ES-I3 (cell line): ENCODE results near the gene TMEM50A.
"Not testable (repeated sequence)": the region's sequence is repeated elsewhere in the genome, so short reads cannot be mapped to it uniquely, and the experiment has no call there.

Experiments
- H3K36me3 ChIP-seq: 2 replicates; pipeline ENCODE4 v1.6.1; 2013; ENCODE audit warnings: mild to moderate bottlenecking, low read length, control low read depth, moderate library complexity; ENCODE audit not compliant: insufficient read depth
- H3K4me1 ChIP-seq: 2 replicates; pipeline ENCODE4 v1.6.1; 2013; ENCODE audit warnings: mild to moderate bottlenecking, control low read depth, low read length; ENCODE audit not compliant: insufficient read depth
- H3K9ac ChIP-seq: 2 replicates; pipeline ENCODE4 v1.6.1; 2013; ENCODE audit warnings: low read depth, mild to moderate bottlenecking, low read length, moderate library complexity
- H3K9me3 ChIP-seq: 2 replicates; pipeline ENCODE4 v1.6.1; 2013; ENCODE audit warnings: mild to moderate bottlenecking, low read length, moderate library complexity; ENCODE audit not compliant: control insufficient read depth, insufficient read depth

Gene TMEM50A

DNA sequence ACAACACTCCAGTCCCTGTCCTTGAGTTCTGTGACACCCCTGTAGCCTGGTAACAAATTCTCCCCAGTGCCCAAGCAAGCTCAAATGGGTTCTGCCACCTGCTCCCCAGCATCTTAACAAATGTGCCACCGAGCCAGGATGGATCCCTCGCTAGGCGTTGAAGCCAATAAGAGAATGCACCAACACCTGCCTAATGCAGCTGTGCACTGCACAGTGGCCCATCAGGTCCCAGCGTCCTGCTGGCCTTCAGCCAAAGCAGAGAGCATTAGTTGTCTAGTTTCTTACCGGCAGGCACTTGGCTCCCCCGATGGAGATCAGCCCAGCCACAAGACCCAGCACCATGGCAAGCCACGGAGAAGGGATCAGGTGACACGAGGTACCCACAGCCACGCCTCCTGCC, 50.6 kb downstream of the TMEM50A start:
- H3K4me1 ChIP-seq, H3K9ac ChIP-seq, H3K36me3 ChIP-seq, H3K9me3 ChIP-seq: not testable (repeated sequence)

DNA sequence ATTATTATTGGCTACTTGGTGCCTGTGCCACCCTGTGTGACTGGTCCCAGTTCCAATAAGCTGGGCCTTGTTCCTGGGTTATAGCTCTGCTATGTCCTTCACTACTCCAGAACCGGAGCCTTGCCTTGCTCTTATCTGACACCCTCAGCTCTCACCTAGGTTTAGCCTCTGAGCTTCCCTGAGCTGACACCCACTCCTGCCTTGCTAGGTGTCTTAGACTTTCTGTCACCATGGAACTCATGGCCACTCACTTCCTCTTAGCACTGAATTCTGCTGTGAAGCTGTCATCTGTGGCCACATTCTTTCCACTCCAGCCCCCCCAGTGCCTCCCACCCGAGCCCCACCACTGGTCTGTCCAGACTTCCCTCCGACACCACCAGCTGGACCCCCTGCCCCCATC, 51.6 kb downstream of the TMEM50A start:
- not testable (repeated sequence) for H3K9ac ChIP-seq, H3K4me1 ChIP-seq, H3K9me3 ChIP-seq, H3K36me3 ChIP-seq

GRCh38 chr1:25392841-25393240, 54.7 kb downstream of the TMEM50A start:
- Histone ChIP-seq H3K9ac (no peak overlapping the region), H3K4me1 (no peaks in the 10 kb centered on the region), H3K36me3 (no peaks in the 10 kb centered on the region), H3K9me3 (no peaks in the 10 kb centered on the region)

- not testable (repeated sequence) for H3K4me1 ChIP-seq, H3K36me3 ChIP-seq, H3K9ac ChIP-seq, H3K9me3 ChIP-seq
These were observed 59.4 kb downstream of the TMEM50A start for GRCh38 chr1:25397549-25397948.

- H3K9me3 ChIP-seq, H3K9ac ChIP-seq, H3K4me1 ChIP-seq, H3K36me3 ChIP-seq: not testable (repeated sequence)
These were observed 59.9 kb downstream of the TMEM50A start for GRCh38 chr1:25398079-25398478.

DNA sequence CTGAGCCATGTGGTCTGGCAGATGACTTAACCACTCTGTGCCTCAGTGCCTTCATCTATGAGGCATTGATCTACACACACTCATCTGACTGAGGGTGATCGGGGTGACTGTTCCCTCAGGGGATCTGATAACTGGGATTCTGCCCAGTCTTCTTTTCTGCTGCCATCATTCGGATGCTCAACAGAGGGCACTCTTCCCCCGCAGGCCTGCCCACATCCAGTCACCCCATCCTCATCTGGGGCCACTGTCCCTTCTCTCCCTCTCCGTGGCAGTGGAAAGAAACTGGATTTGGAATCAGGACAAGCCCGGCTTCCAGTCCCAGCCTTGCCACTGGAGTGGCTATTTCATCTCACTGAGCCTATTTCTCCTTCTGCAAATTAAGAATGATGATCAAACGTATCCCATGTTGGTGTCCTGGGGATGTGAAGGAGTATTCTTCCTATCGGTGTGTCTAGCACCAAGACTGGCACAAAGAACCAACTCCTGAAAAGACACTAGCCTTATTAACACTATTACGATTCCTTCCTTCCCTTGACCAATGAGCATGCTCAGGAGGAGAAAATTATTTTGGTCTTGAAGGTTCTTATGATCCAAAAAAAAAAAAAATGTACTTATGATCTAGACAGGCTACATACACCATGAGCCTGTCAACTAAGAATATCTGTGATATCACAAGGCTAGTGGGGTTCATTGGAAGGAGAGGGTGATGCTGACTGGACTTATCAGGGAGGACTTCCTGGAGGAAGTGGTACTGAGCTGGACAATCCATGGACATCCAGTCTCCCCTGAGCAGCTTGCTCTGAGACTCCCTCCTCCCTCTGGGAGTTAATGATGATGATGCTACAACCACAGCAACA, 65.0 kb downstream of the TMEM50A start:
- not testable (repeated sequence) for H3K9ac ChIP-seq, H3K4me1 ChIP-seq, H3K9me3 ChIP-seq, H3K36me3 ChIP-seq

- H3K9ac ChIP-seq = not testable (repeated sequence)
These were observed 67.7 kb downstream of the TMEM50A start for GRCh38 chr1:25405731-25406305.

DNA sequence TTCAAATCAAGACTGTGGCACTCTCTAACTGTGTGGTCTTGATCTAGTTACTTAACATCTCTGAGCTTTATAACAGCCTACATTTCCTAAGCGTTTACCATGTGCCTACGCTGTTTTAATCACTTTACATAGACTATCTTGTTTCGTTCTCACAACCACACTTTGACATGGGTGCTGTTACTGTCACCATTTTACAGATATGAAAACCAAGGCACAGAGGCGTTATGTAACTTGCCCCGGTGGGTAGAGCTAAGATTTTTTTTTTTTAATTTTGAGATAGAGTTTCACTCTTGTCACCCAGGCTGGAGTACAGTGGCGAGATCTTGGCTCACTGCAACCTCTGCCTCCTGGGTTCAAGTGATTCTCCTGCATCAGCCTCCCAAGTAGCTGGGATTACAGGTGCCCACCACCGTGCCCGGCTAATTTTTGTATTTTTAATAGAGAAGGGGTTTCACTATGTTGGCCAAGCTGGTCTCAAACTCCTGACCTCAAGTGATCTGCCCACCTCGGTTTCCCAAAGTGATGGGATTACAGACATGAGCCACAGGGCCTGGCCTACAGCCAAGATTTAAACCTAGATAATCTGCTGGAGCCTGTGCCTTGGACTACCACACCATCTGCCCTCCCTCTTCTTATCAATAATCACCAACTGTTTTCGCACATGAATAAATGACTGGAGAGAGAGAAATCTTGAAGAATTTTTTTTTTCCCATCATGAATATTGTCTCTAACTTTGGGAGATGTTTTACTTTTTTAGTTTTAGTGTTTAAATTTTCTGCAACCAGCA, 71.7 kb downstream of the TMEM50A start:
- H3K36me3 ChIP-seq, H3K9ac ChIP-seq, H3K4me1 ChIP-seq, H3K9me3 ChIP-seq: not testable (repeated sequence)

More at GRCh38 chr1:25405731-25406305, 67.7 kb downstream of the TMEM50A start:
- H3K36me3 ChIP-seq, H3K4me1 ChIP-seq, H3K9me3 ChIP-seq: not testable (repeated sequence)
